ENCODE data around the gene EHD4.

- no peak for TF ChIP-seq CTCF (IDR thresholded peaks at IDR 0.05)
- TF ChIP-seq POLR2A (IDR thresholded peaks at IDR 0.05): no peak
- no peak for TF ChIP-seq EP300 (IDR thresholded peaks at IDR 0.05)
- no peak for TF ChIP-seq POLR2AphosphoS5 (IDR thresholded peaks at IDR 0.05)
These were observed 45.9 kb downstream of the EHD4 start for GRCh38 chr15:41926185-41927056.

All from gastroesophageal sphincter (tissue), 3 donors.